Karpas-422 (cell line): Measurements from ENCODE around the gene MOB1A. TPM values are rescaled to one million over a fixed set of nuclear protein-coding genes. Genes with fewer than 3 reads are reported as not detected.

Source experiments
- DNase-seq: peaks from one replicate; pipeline ENCODE4 v3.0.0-alpha.2; 2015
- H2AFZ ChIP-seq: fragments of 200-600 bp; sonication (generic); 2 replicates; pipeline ENCODE4 v1.6.1; 2014; ENCODE audit warnings: antibody characterized with exemption, low read length, mixed read lengths
- H3K27ac ChIP-seq: fragments of 200-600 bp; sonication (generic); 2 replicates; pipeline ENCODE4 v1.5.1; 2014; ENCODE audit warnings: mild to moderate bottlenecking, low read length, moderate library complexity
- H3K27me3 ChIP-seq: fragments of 200-600 bp; sonication (generic); 2 replicates; pipeline ENCODE4 v1.6.1; 2014; ENCODE audit warnings: low read length, mixed read lengths
- H3K36me3 ChIP-seq: fragments of 200-600 bp; sonication (generic); 2 replicates; pipeline ENCODE4 v1.6.1; 2014; ENCODE audit warnings: low read length, mixed read lengths; ENCODE audit not compliant: insufficient read depth
- H3K4me1 ChIP-seq: fragments of 200-600 bp; sonication (generic); 2 replicates; pipeline ENCODE4 v1.6.1; 2014; ENCODE audit warnings: mild to moderate bottlenecking, low read length, mixed read lengths
- H3K4me2 ChIP-seq: fragments of 200-600 bp; sonication (generic); 2 replicates; pipeline ENCODE4 v1.6.1; 2014; ENCODE audit warnings: low read length, low read depth, mild to moderate bottlenecking; ENCODE audit not compliant: poor library complexity, severe bottlenecking
- H3K4me3 ChIP-seq: fragments of 200-600 bp; sonication (generic); 2 replicates; pipeline ENCODE4 v1.5.1; 2014; ENCODE audit warnings: mild to moderate bottlenecking, antibody characterized with exemption, low read length, mixed read lengths
- H3K79me2 ChIP-seq: fragments of 200-600 bp; sonication (generic); 2 replicates; pipeline ENCODE4 v1.6.1; 2014; ENCODE audit warnings: mild to moderate bottlenecking, low read length, mixed read lengths
- H3K9ac ChIP-seq: fragments of 200-600 bp; sonication (generic); 2 replicates; pipeline ENCODE4 v1.6.0; 2014; ENCODE audit warnings: low read length
- H3K9me2 ChIP-seq: fragments of 200-600 bp; sonication (generic), shearing (Covaris generic); replicated peaks from 2 replicates; pipeline ENCODE4 v1.6.0; 2014; ENCODE audit warnings: mild to moderate bottlenecking, low read length, moderate library complexity; ENCODE audit not compliant: insufficient read depth
- H3K9me3 ChIP-seq: fragments of 300-700, 200-600 bp; sonication (generic); 2 replicates; pipeline ENCODE4 v1.6.1; 2014; ENCODE audit warnings: low read length, mixed read lengths
- H4K20me1 ChIP-seq: fragments of 200-600 bp; sonication (generic); 2 replicates; pipeline ENCODE4 v1.6.1; 2014; ENCODE audit warnings: mild to moderate bottlenecking, antibody characterized with exemption, low read length, low read depth; ENCODE audit not compliant: insufficient read depth
- total RNA-seq: library from RNA; depleted of rRNA; stranded (reverse); fragments of >200 nt; shearing (Covaris generic); gene quantifications from 2 replicates; pipeline ENCODE4 v1.2.3, GENCODE V29; 2014; ENCODE audit warnings: low replicate concordance

Gene MOB1A
- total RNA-seq, 1 experiment from 2014 or later: 542 TPM

DNA sequence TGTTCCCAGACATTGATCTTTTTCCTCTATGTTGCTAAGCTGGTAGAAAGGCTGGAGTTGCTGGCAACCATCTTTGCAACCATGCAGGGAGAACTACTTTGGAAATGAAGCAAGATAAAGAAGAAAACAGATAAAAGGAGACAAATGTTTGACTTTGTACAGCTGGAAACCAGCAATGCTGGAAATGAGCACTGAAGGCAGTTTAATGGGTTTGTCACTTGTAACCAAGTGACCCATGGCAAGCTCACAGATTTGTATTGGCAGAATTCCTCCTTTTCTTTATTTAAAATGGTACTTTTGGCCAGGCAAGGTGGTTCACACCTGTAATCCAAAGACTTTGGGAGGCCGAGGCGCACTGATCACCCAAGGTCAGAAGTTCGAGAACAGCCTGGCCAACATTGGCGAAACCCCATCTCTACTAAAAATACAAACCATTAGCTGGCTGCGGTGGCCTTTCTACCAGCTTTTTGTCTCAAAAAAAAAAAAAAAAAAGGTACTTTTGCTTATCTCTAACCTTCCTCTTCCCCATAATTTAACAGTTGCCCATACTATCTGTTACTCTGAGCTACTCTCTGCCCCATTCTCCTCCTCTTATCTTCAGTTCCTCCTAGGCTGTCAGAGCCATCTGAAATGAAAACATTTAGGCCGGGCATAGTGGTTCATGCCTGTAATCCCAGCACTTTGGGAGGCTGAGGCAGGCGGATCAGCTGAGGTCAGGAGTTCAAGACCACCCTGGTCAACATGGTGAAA is 28.9 kb downstream of the MOB1A start:
- H3K4me2 ChIP-seq: peak overlapping the region; percentile 84

DNA sequence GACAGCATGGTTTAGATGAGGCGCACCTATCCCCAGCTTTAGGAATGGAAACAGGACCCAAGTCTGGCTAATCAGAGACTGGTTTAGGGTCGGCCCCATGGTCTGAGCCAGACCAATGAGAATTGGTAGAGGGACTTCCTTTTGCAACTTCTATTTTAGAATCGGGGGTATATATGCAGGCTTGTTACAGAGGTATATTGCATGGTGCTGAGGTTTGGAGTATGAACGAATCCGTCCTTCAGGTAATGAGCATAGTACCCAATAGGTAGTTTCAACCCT is 29.5 kb downstream of the MOB1A start:
- H4K20me1 ChIP-seq: peaks cover 13% of the 10 kb centered on the region
- no peak overlapping the region for H3K4me3 ChIP-seq
- peak; percentile 84 for DNase-seq
- peak overlapping the region; percentile 84 for H3K4me2 ChIP-seq
- peaks cover 34% of the 10 kb centered on the region; the same call in 1 of the 2 replicates for H3K36me3 ChIP-seq
- peaks cover 18% of the 10 kb centered on the region for H3K79me2 ChIP-seq
- H2AFZ ChIP-seq: no peak overlapping the region
- H3K9ac ChIP-seq: peak overlapping the region; percentile 7; the same call in 1 of the 2 replicates
- no peaks in the 10 kb centered on the region for H3K9me3 ChIP-seq
- H3K9me2 ChIP-seq: no peaks in the 10 kb centered on the region
- H3K4me1 ChIP-seq: peaks cover 72% of the 10 kb centered on the region
- H3K27ac ChIP-seq: peak overlapping the region; percentile 57
- H3K27me3 ChIP-seq: no peaks in the 10 kb centered on the region

More for the DNA sequence above, 28.9 kb downstream of the MOB1A start:
- H4K20me1 ChIP-seq: peaks cover 13% of the 10 kb centered on the region
- H3K9me2 ChIP-seq: no peaks in the 10 kb centered on the region
- H3K9me3 ChIP-seq: no peaks in the 10 kb centered on the region
- no peaks in the 10 kb centered on the region for H3K27me3 ChIP-seq
- H3K9ac ChIP-seq: peak overlapping the region; percentile 7; the same call in 1 of the 2 replicates
- no peak overlapping the region for H2AFZ ChIP-seq
- H3K79me2 ChIP-seq: peaks cover 21% of the 10 kb centered on the region
- peaks cover 40% of the 10 kb centered on the region; the same call in 1 of the 2 replicates for H3K36me3 ChIP-seq
- peak overlapping the region; percentile 57 for H3K27ac ChIP-seq
- H3K4me3 ChIP-seq: no peak overlapping the region
- no peak for DNase-seq
- peaks cover 77% of the 10 kb centered on the region for H3K4me1 ChIP-seq

DNA sequence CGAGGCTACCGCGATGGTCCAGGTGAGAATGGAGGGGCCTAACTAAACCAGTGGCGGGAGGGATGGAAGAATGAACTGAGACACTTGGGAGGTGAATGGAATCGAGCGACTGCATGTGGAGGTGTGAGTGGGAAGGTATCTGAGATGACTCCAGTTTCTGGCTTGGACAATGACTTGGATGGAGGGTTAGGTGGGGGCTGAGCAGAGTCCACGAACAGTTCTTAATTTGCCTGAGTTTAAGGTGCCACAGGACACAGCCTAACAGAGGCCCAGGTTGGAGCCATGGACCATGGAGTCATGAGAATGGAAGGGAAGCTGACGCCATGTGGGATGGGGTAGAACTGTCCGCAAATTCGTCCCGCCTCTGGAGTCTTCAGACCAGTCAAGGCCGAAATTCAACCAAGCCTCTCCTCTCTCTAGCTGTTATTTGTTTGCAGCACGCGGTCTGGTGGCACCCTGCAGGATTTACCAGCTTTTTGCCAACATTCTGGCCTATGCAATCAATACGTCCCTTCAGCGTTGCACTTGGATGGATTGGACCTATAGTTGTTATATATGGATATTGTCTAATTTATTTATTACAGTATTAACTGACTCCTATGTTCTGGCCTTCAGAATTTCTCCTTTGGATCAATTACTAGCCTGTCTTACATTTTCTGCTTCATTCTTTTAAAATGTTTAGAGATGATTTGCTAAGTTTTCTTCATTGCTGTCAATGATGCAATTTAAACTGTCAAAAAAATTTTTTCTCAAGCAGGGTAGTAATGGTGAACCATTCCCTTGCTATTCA is 30.0 kb downstream of the MOB1A start:
- no peak for DNase-seq
- Histone ChIP-seq H3K27ac (peak overlapping the region; percentile 57), H3K36me3 (peaks cover 32% of the 10 kb centered on the region; the same call in 1 of the 2 replicates), H3K4me1 (peaks cover 66% of the 10 kb centered on the region), H3K4me2 (peak overlapping the region; percentile 84), H3K79me2 (peaks cover 16% of the 10 kb centered on the region), H3K9me3 (no peaks in the 10 kb centered on the region), H3K9me2 (no peaks in the 10 kb centered on the region), H3K9ac (peak overlapping the region; percentile 69), H2AFZ (peak overlapping the region; percentile 35; the same call in 1 of the 2 replicates), H3K4me3 (peak overlapping the region; percentile 76), H4K20me1 (peaks cover 13% of the 10 kb centered on the region), H3K27me3 (no peaks in the 10 kb centered on the region)

DNA sequence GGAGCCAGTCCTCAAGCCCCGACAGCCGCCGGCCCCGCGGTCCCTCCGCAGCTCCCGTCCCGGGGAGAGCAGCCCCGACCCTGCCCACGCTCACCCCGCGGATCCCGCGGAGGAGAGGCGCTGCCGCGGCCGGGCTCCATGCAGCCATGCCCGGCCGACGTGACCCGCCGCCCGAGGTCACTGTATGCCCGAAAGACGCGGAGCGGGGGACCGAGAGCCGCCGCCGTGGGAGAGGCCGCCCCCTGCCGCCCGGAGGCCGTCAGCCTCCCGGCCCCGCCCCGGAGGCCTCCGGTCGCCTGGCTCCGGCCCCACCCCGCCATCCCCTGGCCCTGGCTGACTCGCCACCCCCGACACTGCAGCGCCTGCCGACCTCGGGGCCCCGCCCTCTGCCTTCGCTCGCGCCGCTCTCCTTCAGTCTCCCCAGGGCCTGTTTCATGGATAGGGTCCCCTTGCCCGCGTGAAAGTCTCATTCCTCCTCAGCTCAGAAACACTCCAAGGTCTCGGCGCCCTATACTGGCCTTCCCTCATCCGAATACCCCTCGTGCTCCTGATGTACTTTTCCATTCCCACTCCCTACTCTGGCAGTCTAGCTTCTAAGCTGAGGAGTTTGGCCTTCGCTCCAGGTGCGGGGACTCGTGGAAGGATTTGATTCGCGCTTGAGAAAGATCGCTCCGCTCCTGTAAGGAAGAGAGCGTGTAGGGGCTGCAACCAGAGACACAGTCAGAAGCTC is 30.8 kb downstream of the MOB1A start, which contains the start of gene BOLA3:
Gene BOLA3 (minus strand): TSS at position 186 of the 730 bp plus-strand sequence. CDS start 38 bp downstream, at position 148.
- H3K4me3 ChIP-seq: peak within 1 kb of the TSS; percentile 76
- peak within 1 kb of the TSS; percentile 82 for H3K9ac ChIP-seq
- peak within 1 kb of the TSS; percentile 85; the same call in 1 of the 2 replicates for H2AFZ ChIP-seq
- H3K27me3 ChIP-seq: no peaks in the 10 kb centered on the region
- DNase-seq: peak; percentile 98
- H3K4me1 ChIP-seq: peaks cover 59% of the 10 kb centered on the region
- H3K4me2 ChIP-seq: peak within 1 kb of the TSS; percentile 84
- no peaks in the 10 kb centered on the region for H3K9me3 ChIP-seq
- H3K27ac ChIP-seq: peak within 1 kb of the TSS; percentile 57
- H3K36me3 ChIP-seq: peaks cover 24% of the 10 kb centered on the region; the same call in 1 of the 2 replicates
- peaks cover 10% of the 10 kb centered on the region for H4K20me1 ChIP-seq
- no peaks in the 10 kb centered on the region for H3K9me2 ChIP-seq
- H3K79me2 ChIP-seq: peaks cover 16% of the 10 kb centered on the region

DNA sequence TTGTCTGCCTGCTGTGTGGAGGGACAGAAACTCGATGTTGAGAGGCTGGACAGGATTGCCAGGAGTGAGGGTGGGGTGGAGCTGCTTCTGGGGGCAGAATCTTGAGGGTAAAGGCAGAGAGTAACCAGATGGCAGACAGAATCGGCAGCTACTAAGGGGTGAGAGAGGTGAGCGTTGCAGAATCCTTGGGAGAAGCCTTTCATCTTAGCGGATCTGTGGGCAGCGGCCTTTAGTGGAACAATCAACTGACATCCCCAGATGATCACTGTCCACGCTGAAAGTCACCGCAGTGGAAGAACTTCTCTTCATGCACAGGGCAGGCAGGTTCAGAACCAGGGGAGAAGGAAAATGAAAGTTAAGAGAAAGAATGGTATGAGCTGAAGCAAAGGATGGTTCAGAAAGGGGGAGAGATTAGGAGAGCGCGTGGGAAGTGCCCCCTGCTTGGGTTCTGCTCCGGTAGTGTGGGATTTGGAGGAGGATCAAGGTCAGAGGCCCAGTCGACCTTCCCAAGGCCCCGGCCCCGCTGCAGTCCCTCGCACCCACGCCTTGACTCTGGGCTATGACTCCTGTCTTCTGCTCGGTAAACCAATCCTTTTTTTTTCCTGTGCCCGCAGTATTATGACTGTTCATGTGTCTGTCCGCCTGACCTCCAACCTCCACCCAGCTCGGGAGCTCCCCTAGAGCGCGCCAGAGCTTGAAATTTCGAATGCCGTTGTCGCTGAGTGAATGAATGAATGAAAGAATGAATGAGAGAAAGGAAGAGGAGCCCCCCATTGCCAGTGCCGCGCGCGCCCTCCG is 31.6 kb downstream of the MOB1A start:
- H3K27ac ChIP-seq: peak overlapping the region; percentile 15; the same call in 1 of the 2 replicates
- H3K9me3 ChIP-seq: no peaks in the 10 kb centered on the region
- H3K4me1 ChIP-seq: peaks cover 51% of the 10 kb centered on the region
- H4K20me1 ChIP-seq: peaks cover 10% of the 10 kb centered on the region
- peaks cover 18% of the 10 kb centered on the region; the same call in 1 of the 2 replicates for H3K36me3 ChIP-seq
- peak; percentile 90 for DNase-seq
- peak overlapping the region; percentile 82 for H3K9ac ChIP-seq
- no peaks in the 10 kb centered on the region for H3K9me2 ChIP-seq
- H3K4me2 ChIP-seq: peak overlapping the region; percentile 84
- H3K27me3 ChIP-seq: no peaks in the 10 kb centered on the region
- peak overlapping the region; percentile 76 for H3K4me3 ChIP-seq
- peaks cover 16% of the 10 kb centered on the region for H3K79me2 ChIP-seq
- peak overlapping the region; percentile 85; the same call in 1 of the 2 replicates for H2AFZ ChIP-seq

DNA sequence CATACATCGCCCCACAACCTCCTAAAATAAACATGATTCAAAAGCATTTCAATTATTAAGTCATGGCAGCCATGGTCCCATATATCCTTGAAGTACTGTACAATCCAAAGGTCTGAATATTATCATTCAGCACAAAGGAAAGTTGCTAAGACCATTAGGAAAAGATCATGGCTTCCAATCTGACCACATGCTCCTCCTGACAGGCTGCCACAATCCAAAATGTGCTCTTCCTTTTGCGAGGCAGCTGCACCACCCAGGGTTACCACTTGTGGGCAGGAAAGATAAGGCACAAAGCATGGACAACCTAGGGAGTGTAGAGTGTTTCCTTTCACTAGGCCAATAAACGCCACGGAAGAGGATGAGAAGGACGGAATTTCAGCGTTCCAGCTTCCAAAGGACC is 36.3 kb downstream of the MOB1A start:
- Histone ChIP-seq H3K4me3 (no peak overlapping the region), H3K4me2 (no peak overlapping the region), H3K4me1 (peaks cover 15% of the 10 kb centered on the region), H3K27me3 (no peaks in the 10 kb centered on the region), H3K9me2 (no peaks in the 10 kb centered on the region), H2AFZ (no peak overlapping the region), H3K9me3 (no peaks in the 10 kb centered on the region), H3K9ac (no peak overlapping the region), H3K27ac (no peak overlapping the region), H3K36me3 (peaks cover 6% of the 10 kb centered on the region; the same call in 1 of the 2 replicates), H4K20me1 (peaks cover 2% of the 10 kb centered on the region; the same call in 1 of the 2 replicates), H3K79me2 (peaks cover 26% of the 10 kb centered on the region)
- peak; percentile 60 for DNase-seq

DNA sequence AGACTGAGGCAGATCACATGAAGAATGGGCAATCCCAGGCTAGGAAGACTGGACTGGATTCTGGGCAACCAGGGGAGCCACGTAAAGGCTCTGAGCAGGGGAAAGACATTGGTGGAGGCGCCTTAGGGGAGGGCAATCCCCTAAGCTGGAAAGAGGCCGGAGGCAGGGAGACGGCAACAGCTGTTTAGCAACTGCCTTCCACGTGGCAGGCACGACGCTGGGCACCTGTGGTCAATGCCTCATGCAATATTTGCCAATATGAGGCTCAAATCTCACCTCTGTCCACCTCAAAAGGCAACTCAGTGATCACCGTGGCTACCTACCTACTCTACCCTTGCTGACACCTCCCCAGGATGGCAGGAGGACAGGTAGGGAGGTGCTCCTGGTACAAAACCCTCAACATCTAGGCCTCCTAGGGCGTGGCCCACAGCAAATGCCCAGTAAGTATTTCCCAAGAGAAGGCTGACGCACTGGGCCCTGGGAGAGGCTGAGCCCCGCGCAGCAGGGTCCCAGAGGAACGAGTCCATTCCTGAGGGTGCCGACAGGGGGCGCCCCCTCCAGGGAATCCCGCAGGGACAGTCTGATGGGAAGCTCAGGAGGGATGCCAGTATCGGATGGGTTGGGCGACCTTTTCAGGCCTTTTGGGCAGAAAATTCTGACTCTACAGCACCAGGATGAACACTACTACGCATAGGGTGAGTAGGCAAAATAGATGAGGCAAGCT is 39.9 kb downstream of the MOB1A start:
- Histone ChIP-seq H3K27me3 (no peaks in the 10 kb centered on the region), H3K79me2 (peaks cover 17% of the 10 kb centered on the region; the same call in 1 of the 2 replicates), H3K9me2 (no peaks in the 10 kb centered on the region), H2AFZ (no peak overlapping the region), H3K36me3 (peaks cover 11% of the 10 kb centered on the region; the same call in 1 of the 2 replicates), H3K4me3 (no peak overlapping the region), H3K4me1 (peaks cover 4% of the 10 kb centered on the region; the same call in 1 of the 2 replicates), H3K9me3 (no peaks in the 10 kb centered on the region), H3K4me2 (no peak overlapping the region), H4K20me1 (peaks cover 2% of the 10 kb centered on the region; the same call in 1 of the 2 replicates), H3K27ac (no peak overlapping the region), H3K9ac (no peak overlapping the region)
- DNase-seq: no peak
